Stomach (tissue), 4 donors: ENCODE data around the gene GRIK1.

Experiments used
- POLR2A ChIP-seq, 4 donors: fragments of 450-650 bp; IDR thresholded peaks; one replicate each; pipeline ENCODE4 v1.6.1; 2016; ENCODE audit warnings: antibody characterized with exemption in 4 of 4, control low read depth in 2 of 4, mild to moderate bottlenecking in 1 of 4, moderate library complexity in 1 of 4
- POLR2AphosphoS5 ChIP-seq, 3 donors: sonication (generic); formaldehyde crosslinking; IDR thresholded peaks; one replicate each; pipeline ENCODE4 v1.6.1; 2016; ENCODE audit warnings: antibody characterized with exemption in 3 of 3
- TF ChIP-seq, protein P1 (sequence below), 7 experiments: fragments of 450-650 bp in 4 of 7; fragments of 200-600 bp in 3 of 7; sonication (generic) in 3 of 7; IDR thresholded peaks; one replicate each; pipeline ENCODE4 v1.5.1; 2016 to 2019; ENCODE audit warnings: antibody characterized with exemption in 7 of 7, control low read depth in 2 of 7, mild to moderate bottlenecking in 1 of 7

DNA sequence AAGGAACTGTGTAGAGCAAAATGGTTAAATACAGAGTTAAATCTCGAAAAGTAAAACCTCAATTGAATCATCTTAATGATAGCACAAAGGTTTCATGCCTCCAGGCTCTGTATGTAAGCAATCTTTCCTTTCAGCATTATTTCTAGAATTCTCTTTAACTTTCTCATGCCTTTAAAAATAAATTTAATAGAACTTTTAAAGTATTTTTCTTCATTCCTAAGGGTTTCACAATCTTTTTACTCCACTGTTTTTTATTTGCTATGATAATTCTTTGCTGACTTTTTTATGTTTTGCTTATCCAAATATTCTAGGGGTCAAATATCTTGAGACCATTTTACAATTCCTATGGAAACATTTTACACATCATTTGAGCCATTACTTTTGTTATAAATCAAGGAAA is 353.1 kb downstream of the GRIK1 start:
- no peak for TF ChIP-seq POLR2A (IDR thresholded peaks at IDR 0.05)
- TF ChIP-seq, protein P1, sequence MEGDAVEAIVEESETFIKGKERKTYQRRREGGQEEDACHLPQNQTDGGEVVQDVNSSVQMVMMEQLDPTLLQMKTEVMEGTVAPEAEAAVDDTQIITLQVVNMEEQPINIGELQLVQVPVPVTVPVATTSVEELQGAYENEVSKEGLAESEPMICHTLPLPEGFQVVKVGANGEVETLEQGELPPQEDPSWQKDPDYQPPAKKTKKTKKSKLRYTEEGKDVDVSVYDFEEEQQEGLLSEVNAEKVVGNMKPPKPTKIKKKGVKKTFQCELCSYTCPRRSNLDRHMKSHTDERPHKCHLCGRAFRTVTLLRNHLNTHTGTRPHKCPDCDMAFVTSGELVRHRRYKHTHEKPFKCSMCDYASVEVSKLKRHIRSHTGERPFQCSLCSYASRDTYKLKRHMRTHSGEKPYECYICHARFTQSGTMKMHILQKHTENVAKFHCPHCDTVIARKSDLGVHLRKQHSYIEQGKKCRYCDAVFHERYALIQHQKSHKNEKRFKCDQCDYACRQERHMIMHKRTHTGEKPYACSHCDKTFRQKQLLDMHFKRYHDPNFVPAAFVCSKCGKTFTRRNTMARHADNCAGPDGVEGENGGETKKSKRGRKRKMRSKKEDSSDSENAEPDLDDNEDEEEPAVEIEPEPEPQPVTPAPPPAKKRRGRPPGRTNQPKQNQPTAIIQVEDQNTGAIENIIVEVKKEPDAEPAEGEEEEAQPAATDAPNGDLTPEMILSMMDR (IDR thresholded peaks at IDR 0.05): no peak
- TF ChIP-seq POLR2AphosphoS5 (IDR thresholded peaks at IDR 0.05): no peak
